Raji (cell line): ENCODE results near the gene COL25A1.

Experiments used
- POLR2A ChIP-seq: IDR thresholded peaks from 2 replicates; pipeline ENCODE4 v1.6.1; 2011; ENCODE audit warnings: low read depth, low read length, control low read depth; ENCODE audit not compliant: insufficient read depth

Gene COL25A1

GRCh38 chr4:108820492-108821350, 481.7 kb downstream of the COL25A1 start:
- TF ChIP-seq POLR2A, result no peak

GRCh38 chr4:108814326-108814725, 488.1 kb downstream of the COL25A1 start:
- no peak for TF ChIP-seq POLR2A

GRCh38 chr4:108813261-108813660, 489.2 kb downstream of the COL25A1 start:
- no peak for TF ChIP-seq POLR2A

GRCh38 chr4:108811486-108811885, 491.0 kb downstream of the COL25A1 start:
- TF ChIP-seq POLR2A, result no peak

GRCh38 chr4:108810087-108810486, 492.4 kb downstream of the COL25A1 start:
- no peak for TF ChIP-seq POLR2A

- TF ChIP-seq POLR2A, result no peak
These were observed 497.7 kb downstream of the COL25A1 start for GRCh38 chr4:108804648-108805273.

GRCh38 chr4:108799306-108799705, 503.2 kb downstream of the COL25A1 start:
- TF ChIP-seq POLR2A, result no peak

- no peak for TF ChIP-seq POLR2A
These were observed 506.3 kb downstream of the COL25A1 start for GRCh38 chr4:108796173-108796572.

- no peak for TF ChIP-seq POLR2A
These were observed 506.7 kb downstream of the COL25A1 start for GRCh38 chr4:108795733-108796132.

- no peak for TF ChIP-seq POLR2A
These were observed 508.3 kb downstream of the COL25A1 start for GRCh38 chr4:108794136-108794535.

- no peak for TF ChIP-seq POLR2A
These were observed 509.0 kb downstream of the COL25A1 start for GRCh38 chr4:108793415-108793814.

GRCh38 chr4:108788731-108789130, 513.7 kb downstream of the COL25A1 start:
- no peak for TF ChIP-seq POLR2A

GRCh38 chr4:108787724-108788123, 514.7 kb downstream of the COL25A1 start:
- TF ChIP-seq POLR2A, result no peak

GRCh38 chr4:108787106-108787505, 515.4 kb downstream of the COL25A1 start:
- TF ChIP-seq POLR2A, result no peak

GRCh38 chr4:108786351-108786750, 516.1 kb downstream of the COL25A1 start:
- TF ChIP-seq POLR2A, result no peak

- no peak for TF ChIP-seq POLR2A
These were observed 518.6 kb downstream of the COL25A1 start for GRCh38 chr4:108783665-108784463.

- TF ChIP-seq POLR2A, result no peak
These were observed 522.5 kb downstream of the COL25A1 start for GRCh38 chr4:108779958-108780357.
